OCI-LY7 (cell line): Measurements from ENCODE around the gene PDZRN4.

ENCODE experiments used
- EZH2phosphoT487 ChIP-seq: fragments of 200-600 bp; sonication (generic); IDR thresholded peaks from 2 replicates; pipeline ENCODE4 v1.6.1; 2018; ENCODE audit warnings: low read depth, borderline replicate concordance, mild to moderate bottlenecking, mixed run types, antibody characterized with exemption, low read length, moderate library complexity, mixed read lengths
- TF ChIP-seq, protein P1 (sequence below): fragments of 200-600 bp; sonication (generic); conservative IDR thresholded peaks from 2 replicates; pipeline ENCODE4 v1.5.1; 2014; ENCODE audit warnings: mild to moderate bottlenecking, antibody characterized with exemption, low read length, moderate library complexity, mixed read lengths

DNA sequence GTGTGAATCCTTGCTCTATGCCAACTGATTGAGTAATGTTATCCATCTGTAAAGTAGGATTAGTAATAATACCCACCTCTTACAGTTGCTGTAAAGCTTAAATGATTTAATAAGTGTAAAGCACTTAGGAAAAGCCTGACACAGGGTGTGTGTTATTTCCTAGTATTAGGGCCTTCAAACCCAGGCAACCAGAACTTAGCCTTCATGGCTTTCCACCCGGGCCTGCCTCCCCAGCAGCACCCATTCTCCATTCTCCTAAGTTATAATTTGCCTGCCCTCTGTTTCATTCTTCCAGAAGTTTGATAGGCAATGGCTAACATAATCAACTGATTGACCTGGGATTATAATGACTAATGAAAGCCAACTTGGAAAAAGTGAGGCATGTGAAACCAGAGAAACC lies 20.4 kb upstream of the PDZRN4 start:
- TF ChIP-seq, protein P1, sequence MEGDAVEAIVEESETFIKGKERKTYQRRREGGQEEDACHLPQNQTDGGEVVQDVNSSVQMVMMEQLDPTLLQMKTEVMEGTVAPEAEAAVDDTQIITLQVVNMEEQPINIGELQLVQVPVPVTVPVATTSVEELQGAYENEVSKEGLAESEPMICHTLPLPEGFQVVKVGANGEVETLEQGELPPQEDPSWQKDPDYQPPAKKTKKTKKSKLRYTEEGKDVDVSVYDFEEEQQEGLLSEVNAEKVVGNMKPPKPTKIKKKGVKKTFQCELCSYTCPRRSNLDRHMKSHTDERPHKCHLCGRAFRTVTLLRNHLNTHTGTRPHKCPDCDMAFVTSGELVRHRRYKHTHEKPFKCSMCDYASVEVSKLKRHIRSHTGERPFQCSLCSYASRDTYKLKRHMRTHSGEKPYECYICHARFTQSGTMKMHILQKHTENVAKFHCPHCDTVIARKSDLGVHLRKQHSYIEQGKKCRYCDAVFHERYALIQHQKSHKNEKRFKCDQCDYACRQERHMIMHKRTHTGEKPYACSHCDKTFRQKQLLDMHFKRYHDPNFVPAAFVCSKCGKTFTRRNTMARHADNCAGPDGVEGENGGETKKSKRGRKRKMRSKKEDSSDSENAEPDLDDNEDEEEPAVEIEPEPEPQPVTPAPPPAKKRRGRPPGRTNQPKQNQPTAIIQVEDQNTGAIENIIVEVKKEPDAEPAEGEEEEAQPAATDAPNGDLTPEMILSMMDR, result no peak
- TF ChIP-seq EZH2phosphoT487, result no peak
